Activated naive CD4-positive, alpha-beta T cell treated with anti-CD3 and anti-CD28 coated beads, Interleukin-2, amount 50 U/mL, for 72 hours (primary cell): ENCODE measurements around the gene KIAA1549. TPM values are rescaled to one million over a fixed set of nuclear protein-coding genes. Genes with fewer than 3 reads are reported as not detected.

Experiments used
- ATAC-seq, 2 donors: fragments of 150-1000 bp; cut with Tn5 transposase; 2 replicates each; pipeline ENCODE4 v1.10.0; 2021; ENCODE audit warnings: mild to moderate bottlenecking in 2 of 2, moderate library complexity in 2 of 2
- DNase-seq, 2 donors: peaks; one replicate each; pipeline ENCODE4 v3.0.0; 2021 to 2022; ENCODE audit warnings: low spot score in 2 of 2
- H3K27ac Mint-ChIP-seq, 2 donors: one replicate each; pipeline ENCODE4 v1.8.0; 2022; ENCODE audit warnings: mild to moderate bottlenecking in 2 of 2, mixed read lengths in 2 of 2
- H3K36me3 Mint-ChIP-seq, 2 donors: one replicate each; pipeline ENCODE4 v1.8.0; 2022; ENCODE audit warnings: mixed read lengths in 2 of 2
- H3K9me3 Mint-ChIP-seq, 2 donors: one replicate each; pipeline ENCODE4 v1.8.0; 2022; ENCODE audit warnings: mixed read lengths in 2 of 2
- total RNA-seq, 2 donors: library from RNA; stranded (reverse); gene quantifications; one replicate each; pipeline ENCODE4 v1.2.3, GENCODE V29; 2022

Gene KIAA1549
- total RNA-seq, 2 donors from 2014 or later = 1.1 to 1.2 TPM

GRCh38 chr7:138932427-138932826 lies 48.8 kb downstream of the KIAA1549 start:
- no peak overlapping the region for H3K27ac Mint-ChIP-seq
- H3K9me3 Mint-ChIP-seq = no peaks in the 10 kb centered on the region
- no peak for ATAC-seq
- no peak for DNase-seq
- no peaks in the 10 kb centered on the region for H3K36me3 Mint-ChIP-seq

GRCh38 chr7:138929969-138930368 lies 51.2 kb downstream of the KIAA1549 start:
- no peaks in the 10 kb centered on the region for H3K36me3 Mint-ChIP-seq
- H3K27ac Mint-ChIP-seq = no peak overlapping the region
- DNase-seq (no peak), ATAC-seq (no peak)
- H3K9me3 Mint-ChIP-seq = no peaks in the 10 kb centered on the region

- ATAC-seq = peak in 1 of 2 donors; percentile 57
- Mint-ChIP-seq H3K9me3 (no peaks in the 10 kb centered on the region), H3K36me3 (no peaks in the 10 kb centered on the region), H3K27ac (no peak overlapping the region)
- no peak for DNase-seq
These were observed 55.0 kb downstream of the KIAA1549 start for GRCh38 chr7:138926241-138926612.

GRCh38 chr7:138924501-138925225 lies 56.5 kb downstream of the KIAA1549 start:
- Mint-ChIP-seq H3K27ac (no peak overlapping the region), H3K9me3 (no peaks in the 10 kb centered on the region), H3K36me3 (no peaks in the 10 kb centered on the region)
- ATAC-seq (no peak), DNase-seq (no peak)

- Mint-ChIP-seq H3K27ac (no peak overlapping the region), H3K36me3 (no peaks in the 10 kb centered on the region), H3K9me3 (no peaks in the 10 kb centered on the region)
- ATAC-seq (no peak), DNase-seq (no peak)
These were observed 59.9 kb downstream of the KIAA1549 start for GRCh38 chr7:138921277-138921676.

- no peak for ATAC-seq
- no peaks in the 10 kb centered on the region for H3K9me3 Mint-ChIP-seq
- DNase-seq = no peak
- H3K36me3 Mint-ChIP-seq = no peaks in the 10 kb centered on the region
- peak overlapping the region in 1 of 2 donors; percentile 34 for H3K27ac Mint-ChIP-seq
These were observed 61.3 kb downstream of the KIAA1549 start for GRCh38 chr7:138919911-138920310.

GRCh38 chr7:138919216-138919615 lies 62.0 kb downstream of the KIAA1549 start:
- no peak for DNase-seq
- ATAC-seq = no peak
- H3K36me3 Mint-ChIP-seq = no peaks in the 10 kb centered on the region
- no peaks in the 10 kb centered on the region for H3K9me3 Mint-ChIP-seq
- no peak overlapping the region for H3K27ac Mint-ChIP-seq

- Mint-ChIP-seq H3K9me3 (no peaks in the 10 kb centered on the region), H3K27ac (no peak overlapping the region), H3K36me3 (no peaks in the 10 kb centered on the region)
- ATAC-seq = no peak
- no peak for DNase-seq
These were observed 62.4 kb downstream of the KIAA1549 start for GRCh38 chr7:138918756-138919155.

- Mint-ChIP-seq H3K36me3 (no peaks in the 10 kb centered on the region), H3K27ac (no peak overlapping the region), H3K9me3 (no peaks in the 10 kb centered on the region)
- ATAC-seq (no peak), DNase-seq (no peak)
These were observed 63.0 kb downstream of the KIAA1549 start for GRCh38 chr7:138918176-138918575.

- no peak for ATAC-seq
- no peak for DNase-seq
- no peaks in the 10 kb centered on the region for H3K36me3 Mint-ChIP-seq
These were observed 63.4 kb downstream of the KIAA1549 start for GRCh38 chr7:138917771-138918170.

GRCh38 chr7:138916731-138917130 lies 64.5 kb downstream of the KIAA1549 start:
- DNase-seq (no peak), ATAC-seq (no peak)
- Mint-ChIP-seq H3K36me3 (no peaks in the 10 kb centered on the region), H3K9me3 (no peaks in the 10 kb centered on the region), H3K27ac (no peak overlapping the region)

More at GRCh38 chr7:138917771-138918170, 63.4 kb downstream of the KIAA1549 start:
- Mint-ChIP-seq H3K27ac (no peak overlapping the region), H3K9me3 (no peaks in the 10 kb centered on the region)

- H3K36me3 Mint-ChIP-seq = no peaks in the 10 kb centered on the region
These were observed 64.9 kb downstream of the KIAA1549 start for GRCh38 chr7:138916275-138916674.

GRCh38 chr7:138913783-138914182 lies 67.4 kb downstream of the KIAA1549 start:
- H3K27ac Mint-ChIP-seq = no peak overlapping the region
- ATAC-seq (no peak), DNase-seq (no peak)
- H3K9me3 Mint-ChIP-seq = no peaks in the 10 kb centered on the region
- H3K36me3 Mint-ChIP-seq = no peaks in the 10 kb centered on the region

More at GRCh38 chr7:138916275-138916674, 64.9 kb downstream of the KIAA1549 start:
- ATAC-seq (no peak), DNase-seq (no peak)
- no peak overlapping the region for H3K27ac Mint-ChIP-seq
- no peaks in the 10 kb centered on the region for H3K9me3 Mint-ChIP-seq

GRCh38 chr7:138911007-138911406 lies 70.2 kb downstream of the KIAA1549 start:
- H3K27ac Mint-ChIP-seq = no peak overlapping the region
- DNase-seq (no peak), ATAC-seq (no peak)
- H3K9me3 Mint-ChIP-seq = no peaks in the 10 kb centered on the region
- peaks cover 0 to 2% of the 10 kb centered on the region in 2 donors for H3K36me3 Mint-ChIP-seq

- no peak for ATAC-seq
- H3K9me3 Mint-ChIP-seq = no peaks in the 10 kb centered on the region
- peaks cover 0 to 4% of the 10 kb centered on the region in 2 donors for H3K36me3 Mint-ChIP-seq
- DNase-seq = no peak
- H3K27ac Mint-ChIP-seq = no peak overlapping the region
These were observed 73.3 kb downstream of the KIAA1549 start for GRCh38 chr7:138907850-138908249.

- H3K27ac Mint-ChIP-seq = no peak overlapping the region
- H3K36me3 Mint-ChIP-seq = peaks cover 0 to 4% of the 10 kb centered on the region in 2 donors
- no peaks in the 10 kb centered on the region for H3K9me3 Mint-ChIP-seq
- ATAC-seq = no peak
- DNase-seq = no peak
These were observed 73.9 kb downstream of the KIAA1549 start for GRCh38 chr7:138907201-138907847.

GRCh38 chr7:138903859-138904435 lies 77.2 kb downstream of the KIAA1549 start:
- peak overlapping the region; percentile 86 to 97 for H3K27ac Mint-ChIP-seq
- no peaks in the 10 kb centered on the region for H3K9me3 Mint-ChIP-seq
- ATAC-seq (peak; percentile 26 to 38), DNase-seq (no peak)
- H3K36me3 Mint-ChIP-seq = peaks cover 0 to 8% of the 10 kb centered on the region in 2 donors
